M059J (cell line): ENCODE results near the gene CDHR2. TPM values are rescaled to one million over a fixed set of nuclear protein-coding genes. Genes with fewer than 3 reads are reported as not detected.
"Not testable (repeated sequence)": the region's sequence is repeated elsewhere in the genome, so short reads cannot be mapped to it uniquely, and the experiment has no call there.

Source experiments
- DNase-seq: peaks from one replicate; pipeline ENCODE4 v3.0.0-alpha.2; 2012; ENCODE audit warnings: low read depth
- total RNA-seq: library from RNA; depleted of rRNA; stranded (reverse); fragments of >200 nt; shearing (Covaris generic); gene quantifications from 2 replicates; pipeline ENCODE4 v1.2.3, GENCODE V29; 2014

CDHR2 gene
- total RNA-seq, 1 experiment from 2014 or later: not detected

GRCh38 chr5:176540956-176541337 lies 8.2 kb upstream of the CDHR2 start:
- no peak for DNase-seq

GRCh38 chr5:176541338-176542134 lies 7.6 kb upstream of the CDHR2 start:
- DNase-seq: no peak

- no peak for DNase-seq
Observed at GRCh38 chr5:176542135-176542595, 7.0 kb upstream of the CDHR2 start.

- no peak for DNase-seq
Observed at GRCh38 chr5:176542596-176543427, 6.3 kb upstream of the CDHR2 start.

GRCh38 chr5:176543428-176544182 lies 5.5 kb upstream of the CDHR2 start:
- peak; percentile 46 for DNase-seq

GRCh38 chr5:176545388-176545736 lies 3.8 kb upstream of the CDHR2 start:
- no peak for DNase-seq

- DNase-seq: no peak
Observed at GRCh38 chr5:176545737-176546509, 3.2 kb upstream of the CDHR2 start.

GRCh38 chr5:176547802-176548201 lies 1.3 kb upstream of the CDHR2 start:
- peak; percentile 75 for DNase-seq

GRCh38 chr5:176549871-176550270 lies 729 bp downstream of the CDHR2 start:
- no peak for DNase-seq

GRCh38 chr5:176550275-176550831 lies 1.2 kb downstream of the CDHR2 start:
- no peak for DNase-seq

- DNase-seq: not testable (repeated sequence)
Observed at GRCh38 chr5:176550937-176551336, 1.8 kb downstream of the CDHR2 start.

GRCh38 chr5:176552332-176552869 lies 3.3 kb downstream of the CDHR2 start:
- DNase-seq: no peak

- DNase-seq: peak; percentile 64
Observed at GRCh38 chr5:176553260-176554085, 4.3 kb downstream of the CDHR2 start.

- no peak for DNase-seq
Observed at GRCh38 chr5:176557846-176558245, 8.7 kb downstream of the CDHR2 start.

- no peak for DNase-seq
Observed at GRCh38 chr5:176559683-176560082, 10.5 kb downstream of the CDHR2 start.

GRCh38 chr5:176560364-176560763 lies 11.2 kb downstream of the CDHR2 start:
- DNase-seq: no peak

- DNase-seq: no peak
Observed at GRCh38 chr5:176561259-176561658, 12.1 kb downstream of the CDHR2 start.

- no peak for DNase-seq
Observed at GRCh38 chr5:176562189-176562588, 13.0 kb downstream of the CDHR2 start.

GRCh38 chr5:176564002-176564401 lies 14.9 kb downstream of the CDHR2 start:
- no peak for DNase-seq

- DNase-seq: no peak
Observed at GRCh38 chr5:176565760-176566288, 16.7 kb downstream of the CDHR2 start.
